HT1080 (cell line): ENCODE data around the gene CHM. TPM values are rescaled to one million over a fixed set of nuclear protein-coding genes. Genes with fewer than 3 reads are reported as not detected.
"Not testable (repeated sequence)": the region's sequence is repeated elsewhere in the genome, so short reads cannot be mapped to it uniquely, and the experiment has no call there.

Source experiments
- DNase-seq: peaks from one replicate; pipeline ENCODE4 v3.0.0-alpha.2; 2015; ENCODE audit warnings: low read depth
- polyA plus RNA-seq, 2 experiments: library from polyadenylated mRNA; depleted of rRNA; stranded (reverse); fragments of >200 nt; gene quantifications; 2 replicates each; pipeline ENCODE4 v1.2.3, GENCODE V29; 2015
- total RNA-seq: library from RNA; depleted of rRNA; stranded (reverse); fragments of >200 nt; shearing (Covaris generic); gene quantifications from 2 replicates; pipeline ENCODE4 v1.2.3, GENCODE V29; 2014; rRNA removed

The CHM gene
- total RNA-seq: 10.9 and 13.5 TPM in 2 replicates
- polyA plus RNA-seq (2015; cell fraction: cytosol; rRNA removed): 17.8 and 22.5 TPM in 2 replicates
- 26.7 and 30.9 TPM in 2 replicates for polyA plus RNA-seq (2015; cell fraction: nucleus; rRNA removed)

GRCh38 chrX:86047174-86047935, at the start of gene CHM:
Gene CHM (minus strand): TSS chrX:86047558. CDS start chrX:86047532, 26 bp downstream.
- peak; percentile 78 for DNase-seq

- DNase-seq: no peak
These were observed 31.3 kb upstream of the CHM start for GRCh38 chrX:86078650-86079049.

- DNase-seq: peak; percentile 10
These were observed 19.6 kb upstream of the CHM start for GRCh38 chrX:86066998-86067397.

GRCh38 chrX:86061407-86061806, 14.0 kb upstream of the CHM start:
- no peak for DNase-seq

- no peak for DNase-seq
These were observed 4.4 kb upstream of the CHM start for GRCh38 chrX:86051741-86052140.

- no peak for DNase-seq
These were observed 550 bp upstream of the CHM start for GRCh38 chrX:86047936-86048280.

DNA sequence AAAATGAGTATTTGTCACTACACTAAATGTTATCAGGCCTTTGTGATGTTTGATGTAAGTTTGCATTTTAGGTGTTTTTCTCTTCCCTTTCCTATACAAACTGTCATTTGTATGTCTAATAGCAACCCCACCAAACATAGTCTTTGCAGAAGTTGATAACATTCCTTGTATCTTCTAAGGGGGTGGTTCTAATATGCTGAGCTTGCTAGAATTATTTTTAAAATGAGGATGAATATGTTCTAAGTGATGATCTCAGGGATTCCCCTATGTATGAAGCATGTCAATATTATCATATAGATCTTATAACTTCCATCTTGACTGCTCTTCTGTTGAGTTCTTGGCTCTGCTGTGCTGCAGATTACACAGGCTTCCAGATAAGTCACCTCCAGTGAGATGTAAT, 3.1 kb downstream of the CHM start:
- DNase-seq: no peak

DNA sequence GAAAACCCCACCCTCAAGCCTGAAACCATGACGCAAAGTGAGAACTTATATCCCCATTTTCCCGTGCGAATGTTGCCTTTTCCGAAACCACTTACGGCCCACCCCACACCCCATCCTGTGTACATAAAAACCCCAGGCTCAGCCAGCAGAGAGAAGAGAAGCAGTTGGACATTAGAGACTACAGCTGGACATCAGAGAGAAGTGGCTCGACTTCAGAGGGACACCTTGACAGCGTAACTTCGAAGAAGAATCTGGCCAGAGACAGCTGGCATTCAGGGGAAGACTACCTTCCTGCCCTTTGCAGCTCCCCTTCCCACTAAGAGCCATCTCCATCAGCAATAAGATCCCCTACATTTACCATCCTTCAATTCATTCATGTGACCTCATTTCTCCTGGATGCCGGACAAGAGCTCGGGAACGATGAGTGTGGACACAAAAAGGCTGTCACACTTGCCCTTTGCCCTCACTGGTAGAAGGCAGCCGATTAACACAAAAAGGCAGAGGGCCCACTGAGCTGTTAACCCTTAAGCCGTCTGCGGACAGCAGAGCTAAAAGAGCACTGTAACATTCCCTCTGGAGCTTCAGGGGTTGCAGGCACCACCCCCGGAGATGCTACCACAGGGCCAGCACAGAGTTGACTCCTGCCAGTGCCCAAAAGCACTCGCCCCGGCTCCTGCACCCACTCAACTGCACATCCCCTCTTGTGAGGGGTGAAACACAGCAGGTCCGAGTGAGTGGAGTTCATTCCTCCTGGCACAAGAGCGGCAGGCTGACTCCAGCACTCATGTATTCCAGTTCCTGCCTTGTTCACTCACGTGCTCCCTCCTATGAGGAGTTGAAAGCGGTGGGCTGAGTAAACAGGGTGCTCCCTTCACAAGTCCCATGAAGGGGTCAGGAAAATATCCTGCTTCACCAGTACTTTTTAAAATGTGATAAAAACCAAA, 7.5 kb downstream of the CHM start:
- DNase-seq: no peak

DNA sequence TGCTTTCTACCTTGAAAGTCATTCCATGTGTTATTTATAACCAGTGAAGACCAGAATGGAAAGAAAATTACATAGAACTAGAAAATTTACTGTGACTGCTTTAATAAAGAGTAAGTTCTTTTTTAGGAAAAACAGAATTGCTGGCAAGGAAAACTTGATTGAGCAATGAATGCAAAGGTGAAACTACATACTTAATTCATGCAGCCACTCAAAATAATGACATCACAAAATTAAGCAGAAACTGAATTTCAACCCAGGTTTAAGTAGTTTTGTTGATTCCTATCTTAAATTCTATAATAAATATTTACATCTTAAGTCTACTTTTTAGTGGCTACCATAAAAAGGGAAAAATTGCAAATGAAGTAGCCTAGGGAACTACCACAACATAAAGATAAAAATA, 14.0 kb downstream of the CHM start:
- DNase-seq: no peak

DNA sequence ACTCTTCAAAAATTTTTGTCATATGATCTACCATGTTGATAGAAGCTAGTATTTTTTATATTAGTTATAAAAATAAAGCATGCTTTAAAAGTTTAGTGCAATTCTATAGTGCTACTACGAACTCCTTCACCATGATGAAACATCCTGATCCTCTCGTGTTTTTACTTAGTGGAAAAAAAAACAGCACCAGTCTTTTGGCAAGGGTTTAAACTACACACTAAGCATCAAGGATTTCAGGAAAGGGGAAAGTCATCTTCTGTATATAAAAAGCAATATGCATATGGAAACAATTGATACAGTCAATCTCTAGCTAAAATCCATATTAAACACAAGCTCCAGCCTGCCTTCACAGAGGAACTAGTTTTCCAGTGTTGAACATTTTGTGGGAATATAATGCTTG, 18.7 kb downstream of the CHM start:
- DNase-seq: no peak

DNA sequence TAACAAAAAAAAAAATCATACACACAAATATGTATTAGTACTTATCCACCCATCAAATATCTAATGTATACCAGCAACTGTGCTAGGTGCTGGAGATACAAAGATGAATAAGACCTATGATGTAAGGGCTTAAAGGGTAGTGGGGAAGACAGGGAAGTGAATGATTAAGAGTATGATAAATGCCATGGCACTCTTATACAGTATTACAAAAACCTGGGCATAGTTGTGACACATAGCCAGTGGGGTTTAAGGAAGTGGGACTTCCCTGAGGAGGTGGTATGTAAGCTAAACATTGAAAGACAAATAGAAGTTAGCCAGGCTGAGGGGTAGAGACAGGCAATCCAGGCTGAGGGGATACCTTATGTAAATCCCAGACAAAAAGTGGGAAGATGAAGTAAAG, 23.5 kb downstream of the CHM start:
- peak; percentile 1 for DNase-seq

- DNase-seq: no peak
These were observed 25.6 kb downstream of the CHM start for GRCh38 chrX:86021652-86022289.

- DNase-seq: no peak
These were observed 31.2 kb downstream of the CHM start for GRCh38 chrX:86016139-86016538.

DNA sequence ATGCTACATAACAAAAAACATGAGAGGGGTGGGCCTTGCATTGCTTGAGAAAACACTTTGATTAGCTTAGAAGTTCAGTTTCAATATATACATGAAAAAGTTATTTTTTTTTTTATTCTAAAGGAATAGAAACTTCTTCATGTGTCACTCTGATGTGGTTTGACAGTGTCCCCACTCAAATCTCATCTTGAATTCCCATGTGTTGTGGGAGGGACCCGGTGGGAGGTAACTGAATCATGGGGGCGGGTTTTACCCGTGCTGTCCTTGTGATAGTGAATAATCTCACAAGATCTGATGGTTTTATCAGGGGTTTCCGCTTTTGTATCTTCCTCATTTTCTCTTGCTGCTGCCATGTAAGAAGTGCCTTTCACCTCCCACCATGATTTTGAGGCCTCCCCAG, 32.4 kb downstream of the CHM start:
- DNase-seq: not testable (repeated sequence)

GRCh38 chrX:86014421-86014820, 32.9 kb downstream of the CHM start:
- no peak for DNase-seq

DNA sequence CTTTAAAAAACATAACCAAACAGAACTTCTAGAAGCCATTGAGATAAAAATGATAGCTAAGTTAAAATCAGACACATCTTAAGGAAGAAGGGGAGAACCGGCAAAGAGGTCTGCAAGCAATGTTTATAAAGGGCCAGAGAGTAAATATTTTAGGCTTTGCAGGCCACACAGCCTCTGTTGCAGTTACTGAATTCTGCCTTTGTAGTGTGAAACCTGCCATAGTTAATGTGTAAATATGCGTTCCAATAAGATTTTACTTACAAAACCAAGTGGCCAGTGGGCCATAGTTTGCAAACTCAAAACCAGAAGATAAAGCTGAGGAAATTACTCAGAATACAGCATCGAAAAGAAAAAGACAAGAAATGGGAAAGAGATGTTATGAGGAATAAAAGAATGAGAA, 33.6 kb downstream of the CHM start:
- no peak for DNase-seq

- DNase-seq: no peak
These were observed 35.2 kb downstream of the CHM start for GRCh38 chrX:86012188-86012587.

DNA sequence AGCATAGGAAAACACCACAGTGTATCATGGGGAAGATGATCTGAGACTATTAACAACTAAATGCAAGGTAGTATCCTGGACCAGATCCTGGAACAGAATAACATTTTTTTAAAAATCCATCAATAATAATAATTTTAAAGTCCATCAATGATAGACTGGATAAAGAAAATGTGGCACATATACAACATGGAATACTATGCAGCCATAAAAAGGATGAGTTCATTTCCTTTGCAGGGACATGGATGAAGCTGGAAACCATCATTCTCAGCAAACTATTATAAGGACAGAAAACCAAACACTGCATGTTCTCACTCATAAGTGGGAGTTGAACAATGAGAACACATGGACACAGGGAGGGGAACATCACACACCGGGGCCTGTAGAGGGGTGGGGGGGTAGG, 37.6 kb downstream of the CHM start:
- DNase-seq: not testable (repeated sequence)

DNA sequence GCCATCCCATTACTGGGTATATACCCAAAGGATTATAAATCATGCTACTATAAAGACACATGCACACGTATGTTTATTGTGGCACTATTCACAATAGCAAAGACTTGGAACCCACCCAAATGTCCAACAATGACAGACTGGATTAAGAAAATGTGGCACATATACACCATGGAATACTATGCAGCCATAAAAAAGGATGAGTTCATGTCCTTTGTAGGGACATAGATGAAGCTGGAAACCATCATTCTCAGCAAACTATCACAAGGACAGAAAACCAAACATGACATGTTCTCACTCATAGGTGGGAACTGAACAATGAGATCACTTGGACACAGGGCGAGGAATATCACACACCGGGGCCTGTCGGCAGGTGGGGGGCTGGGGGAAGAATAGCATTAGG, 39.5 kb downstream of the CHM start:
- not testable (repeated sequence) for DNase-seq

DNA sequence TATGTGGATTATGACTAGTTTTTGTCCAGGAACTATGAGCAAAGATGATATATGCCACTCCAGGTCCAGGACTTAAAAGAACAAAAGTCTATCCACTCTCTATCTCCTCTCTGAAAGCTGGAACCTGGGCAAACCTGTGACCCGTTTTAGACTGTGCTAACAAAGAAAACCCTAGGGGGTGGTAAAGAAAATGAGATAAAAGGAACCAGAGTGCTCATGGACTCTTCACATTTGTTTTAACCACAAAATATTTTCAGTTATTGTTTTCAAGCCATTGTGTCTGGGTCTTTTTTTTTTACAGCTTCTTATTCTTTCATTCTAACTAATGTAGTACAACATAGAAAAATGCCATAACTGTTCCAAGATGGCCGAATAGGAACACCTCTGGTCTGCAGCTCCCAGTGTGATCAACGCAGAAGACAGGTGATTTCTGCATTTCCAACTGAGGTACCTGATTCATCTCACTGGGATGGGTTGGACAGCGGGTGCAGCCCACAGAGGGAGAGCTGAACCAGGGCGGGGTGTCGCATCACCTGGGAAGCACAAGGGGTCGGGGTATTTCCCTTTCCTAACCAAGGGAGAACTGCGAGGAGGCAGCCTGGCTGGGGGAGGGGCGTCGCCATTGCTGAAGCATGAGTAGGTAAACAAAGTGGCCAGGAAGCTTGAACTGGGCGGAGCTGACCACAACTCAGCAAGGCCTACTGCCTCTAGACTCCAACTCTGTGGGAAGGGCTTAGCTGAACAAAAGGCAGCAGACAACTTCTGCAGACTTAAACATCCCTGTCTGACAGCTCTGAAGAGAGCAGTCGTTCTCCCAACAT, 45.1 kb downstream of the CHM start:
- DNase-seq: peak; percentile 40

DNA sequence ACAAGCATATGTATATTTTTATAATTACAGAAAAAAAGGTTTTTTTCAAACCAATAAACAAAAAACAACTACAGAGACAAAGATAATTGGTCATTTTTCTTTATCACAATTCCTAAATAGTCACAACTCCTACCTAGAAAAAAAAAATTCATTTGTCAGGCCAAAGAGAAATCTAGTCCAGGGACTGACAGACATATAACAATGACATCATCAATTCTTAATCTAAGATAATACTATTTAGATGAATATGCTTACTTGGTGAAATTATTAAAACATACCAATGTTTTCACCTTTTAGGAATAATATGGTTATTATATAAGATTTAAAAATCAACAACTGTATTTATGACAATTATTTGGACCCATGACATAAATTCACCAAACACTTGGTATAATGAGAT, 48.4 kb downstream of the CHM start:
- no peak for DNase-seq
